NCI-H82 treated with DMSO at 0.1 percent for 48 hours (cell line): ENCODE results near the gene COBL.
A peak's percentile ranks its signal among the peaks of the same experiment; 100 is the strongest.

Source experiments
- DNase-seq: peaks from one replicate; lab custom pipeline; 2025; ENCODE audit not compliant: unreplicated experiment; lab: John Stamatoyannopoulos, UW

Gene COBL

GRCh38 chr7:51278797-51279196, 37.8 kb downstream of the COBL start:
- DNase-seq = peak; percentile 88

GRCh38 chr7:51276967-51277366, 39.6 kb downstream of the COBL start:
- no peak for DNase-seq

- DNase-seq = no peak
These were observed 40.5 kb downstream of the COBL start for GRCh38 chr7:51276091-51276605.

GRCh38 chr7:51275532-51275931, 41.1 kb downstream of the COBL start:
- no peak for DNase-seq

GRCh38 chr7:51274955-51275354, 41.7 kb downstream of the COBL start:
- no peak for DNase-seq

- no peak for DNase-seq
These were observed 42.6 kb downstream of the COBL start for GRCh38 chr7:51274001-51274400.

GRCh38 chr7:51273360-51273759, 43.2 kb downstream of the COBL start:
- DNase-seq = no peak

GRCh38 chr7:51270965-51271364, 45.6 kb downstream of the COBL start:
- no peak for DNase-seq

- DNase-seq = no peak
These were observed 46.7 kb downstream of the COBL start for GRCh38 chr7:51269911-51270310.

GRCh38 chr7:51269321-51269720, 47.3 kb downstream of the COBL start:
- no peak for DNase-seq

GRCh38 chr7:51268859-51269258, 47.8 kb downstream of the COBL start:
- no peak for DNase-seq

- DNase-seq = no peak
These were observed 49.4 kb downstream of the COBL start for GRCh38 chr7:51267169-51267568.

- DNase-seq = no peak
These were observed 51.3 kb downstream of the COBL start for GRCh38 chr7:51265066-51265907.

GRCh38 chr7:51263631-51264484, 52.8 kb downstream of the COBL start:
- no peak for DNase-seq

- DNase-seq = no peak
These were observed 53.6 kb downstream of the COBL start for GRCh38 chr7:51262796-51263531.

- no peak for DNase-seq
These were observed 54.4 kb downstream of the COBL start for GRCh38 chr7:51261950-51262795.

GRCh38 chr7:51261117-51261835, 55.3 kb downstream of the COBL start:
- DNase-seq = no peak

GRCh38 chr7:51260516-51260915, 56.1 kb downstream of the COBL start:
- no peak for DNase-seq

- no peak for DNase-seq
These were observed 56.8 kb downstream of the COBL start for GRCh38 chr7:51259766-51260165.

- no peak for DNase-seq
These were observed 59.7 kb downstream of the COBL start for GRCh38 chr7:51256916-51257315.
